Motor neuron (in vitro differentiated cells): Measurements from ENCODE around the gene RPS6KB2. TPM values are rescaled to one million over a fixed set of nuclear protein-coding genes. Genes with fewer than 3 reads are reported as not detected.

Experiments
- ATAC-seq, 8 experiments: fragments of 200-7000 bp; cut with Tn5 transposase; replicated peaks in 6 of 8; 2 replicates each; pipeline ENCODE4 v1.8.0; 2021; ENCODE audit warnings: mild to moderate bottlenecking in 8 of 8, moderate library complexity in 8 of 8
- H3K27ac ChIP-seq, 2 donors: fragments of 250-450 bp; sonication (Bioruptor Pico); 2 replicates each; pipeline ENCODE4 v1.9.0; 2021; ENCODE audit warnings: antibody characterized with exemption in 2 of 2, mild to moderate bottlenecking in 2 of 2, moderate library complexity in 1 of 2
- H3K4me1 ChIP-seq, 2 donors: fragments of 250-450 bp; sonication (Bioruptor Pico); replicated peaks in 1 of 2; 2 replicates each; pipeline ENCODE4 v1.6.1; 2021; ENCODE audit warnings: antibody characterized with exemption in 2 of 2, mild to moderate bottlenecking in 2 of 2, moderate library complexity in 1 of 2
- H3K4me3 ChIP-seq, 5 donors: fragments of 250-450 bp; sonication (Bioruptor Pico); 2 replicates each; pipeline ENCODE4 v1.9.0; 2021; ENCODE audit warnings: antibody characterized with exemption in 5 of 5, mild to moderate bottlenecking in 5 of 5, moderate library complexity in 4 of 5
- WGBS, 10 experiments: fragments of 450-650 bp; shearing (Covaris generic); methylation state at CpG; one replicate each; pipeline ENCODE4 v1.0.0; 2022; 5-methylcytosine and 5-hydroxymethylcytosine counted together
- in situ Hi-C, 9 experiments: fragments of 400-800 bp; cut with MboI; loops; one replicate each; pipeline ENCODE4 v1.15.0; 2021; ENCODE audit warnings: low sequenced_read_pairs in 9 of 9, low pct_unique_long_range_greater_than_20kb in 2 of 9; ENCODE audit not compliant: unreplicated experiment in 9 of 9
- total RNA-seq, 8 experiments: library from RNA; unstranded; fragments of 300-600 nt; gene quantifications; 2 replicates each; pipeline versions ENCODE4 v1.2.3 to v1.2.4, GENCODE V29; 2022

The RPS6KB2 gene
- total RNA-seq, 8 experiments from 2014 or later = 21.8 to 48.3 (median 30.6) TPM

- in situ Hi-C loops = loop anchor here in 1 of 9 experiments (25.0 kb wide), 1 partner anchor 96 kb away; the partner anchor contains the start of gene AIP
- ATAC-seq = peak; percentile 69 to 83 (median 76)
- peak within 1 kb of the TSS; percentile 77 to 90 for H3K27ac ChIP-seq
These were observed 36.8 kb upstream of the RPS6KB2 start, which contains the start of gene RAD9A for GRCh38 chr11:67391304-67392182. TSS of gene RAD9A (plus strand) at chr11:67391986. CDS start at chr11:67392045, 59 bp downstream.

DNA sequence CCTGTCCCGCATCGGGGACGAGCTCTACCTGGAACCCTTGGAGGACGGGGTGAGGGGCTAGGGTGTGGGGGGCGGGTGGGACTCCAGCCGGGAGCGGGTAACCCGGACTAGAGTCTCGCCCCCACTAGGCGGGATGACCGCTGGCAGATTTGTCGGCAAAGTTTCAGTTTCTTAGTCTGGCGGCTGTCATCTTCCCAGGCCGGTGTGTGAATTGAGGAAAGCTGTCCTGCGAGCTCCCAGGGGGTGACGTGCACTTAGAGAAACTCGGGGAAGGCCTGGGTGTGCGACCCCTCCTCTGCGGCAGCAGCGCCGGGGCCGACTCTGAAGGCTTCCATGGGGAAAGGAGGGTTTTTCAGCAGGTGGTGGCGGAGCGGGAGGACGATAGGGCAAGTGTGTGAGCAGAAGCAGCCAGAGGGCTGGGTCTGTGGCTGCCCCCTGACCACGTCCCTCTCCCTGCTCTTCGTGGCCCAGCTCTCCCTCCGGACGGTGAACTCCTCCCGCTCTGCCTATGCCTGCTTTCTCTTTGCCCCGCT lies 36.0 kb upstream of the RPS6KB2 start:
- WGBS, 10 experiments = 0 to 50% (median 27%) methylated on average over 1 to 6 of the region's 31 CpGs; no CpG with 5 or more reads in 3 of the 10 experiments
- H3K27ac ChIP-seq = no peak overlapping the region
- in situ Hi-C loops = loop anchor here in 1 of 9 experiments (25.0 kb wide), 1 partner anchor 95 kb away; the partner anchor contains the start of gene AIP
- ATAC-seq = peak; percentile 2 to 22 (median 8)
- peaks cover 6 to 10% of the 10 kb centered on the region in 2 donors for H3K4me1 ChIP-seq
- H3K4me3 ChIP-seq = peak overlapping the region; percentile 57 to 79 (median 59)

More at GRCh38 chr11:67391304-67392182, 36.8 kb upstream of the RPS6KB2 start, which contains the start of gene RAD9A:
- H3K4me1 ChIP-seq = peaks cover 6 to 10% of the 10 kb centered on the region in 2 donors
- 0 to 3% (median 0%) methylated on average over 1 to 23 of the region's 75 CpGs; no CpG with 5 or more reads in 2 of the 10 experiments for WGBS, 10 experiments
- H3K4me3 ChIP-seq = peak within 1 kb of the TSS; percentile 57 to 79 (median 59)

- H3K4me3 ChIP-seq = no peak overlapping the region
- 83 to 100% (median 100%) methylated on average over 2 to 8 of the region's 18 CpGs; no CpG with 5 or more reads in 6 of the 10 experiments for WGBS, 10 experiments
- in situ Hi-C loops = loop anchor here in 1 of 9 experiments (25.0 kb wide), 1 partner anchor 94 kb away; the partner anchor contains the start of gene AIP
These were observed 34.9 kb upstream of the RPS6KB2 start for GRCh38 chr11:67393437-67393836.

GRCh38 chr11:67393990-67394389 lies 34.3 kb upstream of the RPS6KB2 start:
- H3K27ac ChIP-seq = no peak overlapping the region
- H3K4me1 ChIP-seq = peaks cover 6 to 10% of the 10 kb centered on the region in 2 donors
- 80 to 100% (median 100%) methylated on average over 1 to 2 of the region's 5 CpGs; no CpG with 5 or more reads in 5 of the 10 experiments for WGBS, 10 experiments
- in situ Hi-C loops = loop anchor here in 1 of 9 experiments (25.0 kb wide), 1 partner anchor 93 kb away; the partner anchor contains the start of gene AIP
- H3K4me3 ChIP-seq = no peak overlapping the region
- no peak for ATAC-seq

More at GRCh38 chr11:67393437-67393836, 34.9 kb upstream of the RPS6KB2 start:
- Histone ChIP-seq H3K27ac (no peak overlapping the region), H3K4me1 (peaks cover 6 to 10% of the 10 kb centered on the region in 2 donors)
- no peak for ATAC-seq

- Histone ChIP-seq H3K4me3 (no peak overlapping the region), H3K4me1 (peaks cover 10 to 14% of the 10 kb centered on the region in 2 donors), H3K27ac (no peak overlapping the region)
- in situ Hi-C loops = loop anchor here in 1 of 9 experiments (25.0 kb wide), 1 partner anchor 92 kb away; the partner anchor contains the start of gene AIP
- peak in 1 of 8 experiments; percentile 9 for ATAC-seq
- WGBS, 10 experiments = 77 to 100% (median 95%) methylated on average over 2 to 4 of the region's 19 CpGs; no CpG with 5 or more reads in 5 of the 10 experiments
These were observed 32.6 kb upstream of the RPS6KB2 start for GRCh38 chr11:67395555-67396258.

DNA sequence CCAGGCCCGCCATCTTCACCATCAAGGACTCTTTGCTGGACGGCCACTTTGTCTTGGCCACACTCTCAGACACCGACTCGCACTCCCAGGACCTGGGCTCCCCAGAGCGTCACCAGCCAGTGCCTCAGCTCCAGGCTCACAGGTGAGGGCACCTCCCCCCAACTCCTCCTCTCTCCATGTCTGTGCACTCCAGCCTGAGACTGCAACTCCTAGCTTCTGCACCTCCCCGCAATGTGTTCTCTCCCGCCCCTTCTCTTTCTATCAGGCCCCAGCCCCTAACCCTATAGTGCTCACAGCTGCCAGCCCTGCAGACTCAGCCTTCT lies 32.1 kb upstream of the RPS6KB2 start:
- WGBS, 10 experiments = 80 to 100% (median 83%) methylated on average over 1 to 3 of the region's 7 CpGs; no CpG with 5 or more reads in 7 of the 10 experiments
- in situ Hi-C loops = loop anchor here in 1 of 9 experiments (25.0 kb wide), 1 partner anchor 91 kb away; the partner anchor contains the start of gene AIP
- no peak overlapping the region for H3K27ac ChIP-seq
- no peak overlapping the region for H3K4me3 ChIP-seq
- no peak for ATAC-seq
- H3K4me1 ChIP-seq = peaks cover 6 to 11% of the 10 kb centered on the region in 2 donors

GRCh38 chr11:67396587-67397389 lies 31.5 kb upstream of the RPS6KB2 start:
- no peak for ATAC-seq
- Histone ChIP-seq H3K4me1 (peaks cover 6 to 11% of the 10 kb centered on the region in 2 donors), H3K4me3 (no peak overlapping the region), H3K27ac (no peak overlapping the region)
- in situ Hi-C loops = loop anchor here in 1 of 9 experiments (25.0 kb wide), 1 partner anchor 91 kb away; the partner anchor contains the start of gene AIP
- 60 to 63% methylated on average over 1 of the region's 13 CpGs; no CpG with 5 or more reads in 8 of the 10 experiments for WGBS, 10 experiments

DNA sequence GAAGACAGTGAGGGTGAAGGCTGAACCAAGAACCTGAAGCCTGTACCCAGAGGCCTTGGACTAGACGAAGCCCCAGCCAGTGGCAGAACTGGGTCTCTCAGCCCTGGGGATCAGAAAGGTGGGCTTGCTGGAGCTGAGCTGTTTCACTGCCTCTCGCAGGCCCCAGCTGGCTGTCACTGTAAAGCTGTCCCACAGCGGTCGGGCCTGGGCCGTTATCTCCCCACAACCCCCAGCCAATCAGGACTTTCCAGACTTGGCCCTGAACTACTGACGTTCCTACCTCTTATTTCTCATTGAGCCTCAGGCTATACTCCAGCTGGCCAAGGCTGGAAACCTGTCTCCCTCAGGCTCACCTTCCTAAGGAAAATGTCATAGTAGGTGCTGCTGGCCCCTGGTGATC lies 30.8 kb upstream of the RPS6KB2 start:
- 86 to 100% (median 100%) methylated on average over 1 to 5 of the region's 6 CpGs; no CpG with 5 or more reads in 7 of the 10 experiments for WGBS, 10 experiments
- H3K4me3 ChIP-seq = no peak overlapping the region
- H3K4me1 ChIP-seq = peaks cover 6 to 14% of the 10 kb centered on the region in 2 donors
- in situ Hi-C loops = loop anchor here in 1 of 9 experiments (25.0 kb wide), 1 partner anchor 90 kb away; the partner anchor contains the start of gene AIP
- no peak for ATAC-seq
- no peak overlapping the region for H3K27ac ChIP-seq

GRCh38 chr11:67397986-67398660 lies 30.2 kb upstream of the RPS6KB2 start:
- Histone ChIP-seq H3K27ac (no peak overlapping the region), H3K4me1 (peaks cover 6 to 11% of the 10 kb centered on the region in 2 donors), H3K4me3 (no peak overlapping the region)
- 60 to 96% (median 85%) methylated on average over 1 to 6 of the region's 24 CpGs; no CpG with 5 or more reads in 4 of the 10 experiments for WGBS, 10 experiments
- ATAC-seq = no peak
- in situ Hi-C loops = loop anchor here in 1 of 9 experiments (25.0 kb wide), 1 partner anchor 89 kb away; the partner anchor contains the start of gene AIP

DNA sequence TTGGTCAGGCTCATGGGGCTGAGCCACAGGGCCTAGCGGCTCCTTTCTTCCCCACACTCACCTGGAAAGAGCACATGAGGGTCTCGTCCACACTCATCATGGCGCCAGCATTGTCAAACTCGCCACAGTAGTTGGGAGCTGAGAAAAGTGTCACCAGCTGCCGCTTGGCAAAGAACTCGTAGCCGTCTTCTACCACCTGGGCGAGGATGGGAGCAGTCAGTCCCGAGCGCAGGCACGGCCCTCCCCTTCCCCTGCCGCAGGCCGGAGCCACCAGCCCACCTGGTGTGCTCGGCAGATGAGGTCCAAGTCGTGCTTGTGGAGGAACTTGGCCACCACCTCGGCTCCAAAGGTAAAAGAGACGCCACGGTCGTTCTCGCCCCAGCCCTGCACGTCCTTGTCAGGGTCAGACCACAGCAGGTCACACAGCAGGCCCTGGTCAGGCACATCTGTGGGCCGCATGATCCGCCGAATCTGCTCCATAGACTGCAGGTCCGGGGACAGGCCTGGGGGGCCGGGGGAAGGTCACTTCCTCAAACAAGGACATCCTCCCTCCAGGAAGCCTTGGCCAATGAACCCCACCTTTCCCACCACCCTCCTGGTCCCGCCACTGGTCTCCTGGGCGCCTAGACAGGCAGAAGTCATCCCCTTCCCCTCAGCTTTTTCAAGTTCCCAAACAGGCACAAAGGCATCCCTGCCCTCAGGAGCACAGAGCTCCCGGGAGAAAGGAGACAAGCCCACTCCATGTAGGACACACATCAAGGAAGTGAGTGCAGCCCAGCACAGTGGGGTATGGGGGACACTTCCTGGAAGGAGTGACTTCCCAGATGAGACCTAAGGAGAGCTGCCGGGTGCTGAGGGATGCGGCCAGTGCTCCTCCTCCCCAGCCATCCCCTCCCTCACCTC lies 29.4 kb upstream of the RPS6KB2 start:
- no peak for ATAC-seq
- Histone ChIP-seq H3K4me3 (no peak overlapping the region), H3K4me1 (peaks cover 6 to 11% of the 10 kb centered on the region in 2 donors), H3K27ac (no peak overlapping the region)
- 80 to 100% (median 90%) methylated on average over 2 to 8 of the region's 31 CpGs; no CpG with 5 or more reads in 3 of the 10 experiments for WGBS, 10 experiments
- in situ Hi-C loops = loop anchor here in 1 of 9 experiments (25.0 kb wide), 1 partner anchor 88 kb away; the partner anchor contains the start of gene AIP
